Activated B cell treated with CpG ODN at 0.5 μM for 24 hours (primary cell): ENCODE results near the gene RNU6-1. TPM values are rescaled to one million over a fixed set of nuclear protein-coding genes. Genes with fewer than 3 reads are reported as not detected.

Source experiments
- ATAC-seq: fragments of 200-7000 bp; cut with Tn5 transposase; one replicate; pipeline ENCODE4 v1.10.0; 2021; ENCODE audit warnings: low read depth, mild to moderate bottlenecking, moderate library complexity
- CTCF ChIA-PET: fragments of 350-600 bp; sonication (Branson Sonifier 250); formaldehyde crosslinking; loops from one replicate; lab custom pipeline; 2021; ENCODE audit warnings: antibody characterized with exemption; lab: Charles Lee
- POLR2A ChIA-PET: fragments of 350-600 bp; sonication (Branson Sonifier 250); formaldehyde crosslinking; loops from one replicate; lab custom pipeline; 2021; ENCODE audit warnings: antibody characterized with exemption; lab: Charles Lee
- DNase-seq: peaks from one replicate; pipeline ENCODE4 v3.0.0; 2022
- H3K27ac Mint-ChIP-seq: one replicate; pipeline ENCODE4 v1.8.0; 2020; ENCODE audit warnings: mixed read lengths
- H3K27me3 Mint-ChIP-seq: one replicate; pipeline ENCODE4 v1.8.0; 2021; ENCODE audit warnings: mixed read lengths
- H3K36me3 Mint-ChIP-seq: one replicate; pipeline ENCODE4 v1.8.0; 2021; ENCODE audit warnings: low read depth, mixed read lengths
- H3K4me1 Mint-ChIP-seq: one replicate; pipeline ENCODE4 v1.8.0; 2021; ENCODE audit warnings: mixed read lengths
- H3K4me3 Mint-ChIP-seq: one replicate; pipeline ENCODE4 v1.8.0; 2020; ENCODE audit warnings: mild to moderate bottlenecking, mixed read lengths
- H3K9me3 Mint-ChIP-seq: one replicate; pipeline ENCODE4 v1.8.0; 2020; ENCODE audit warnings: mixed read lengths
- CTCF ChIP-seq: fragments of 200-600 bp; IDR thresholded peaks from one replicate; pipeline ENCODE4 v1.8.0; 2022; ENCODE audit warnings: antibody characterized with exemption, mild to moderate bottlenecking
- intact Hi-C: fragments of 100-400 bp; cut with micrococcal nuclease; formaldehyde crosslinking; loops from one replicate; pipeline ENCODE4 v1.15.1; 2024
- total RNA-seq: library from RNA; stranded (reverse); gene quantifications from 2 replicates; pipeline ENCODE4 v1.2.3, GENCODE V29; 2022

The RNU6-1 gene
- total RNA-seq, 1 donor from 2014 or later: not detected

- no peaks in the 10 kb centered on the region for H3K9me3 Mint-ChIP-seq
- TF ChIP-seq CTCF: no peak
- H3K4me3 Mint-ChIP-seq: peak overlapping the region; percentile 79
- POLR2A ChIA-PET: interaction anchor here (0.7 to 1.7 kb wide), 4 partner anchors 53 to 889 kb away, joined by 3 to 12 read pairs (median 3); no protein-coding TSS in a partner anchor
- peaks cover 58% of the 10 kb centered on the region for H3K4me1 Mint-ChIP-seq
- intact Hi-C loops: loop anchor here (1.0 to 10.0 kb wide), 7 partner anchors 335 to 1331 kb away; partner anchors contain the start of genes RPL4, SMAD3 and ZWILCH
- no peak overlapping the region for H3K27ac Mint-ChIP-seq
- no peak for DNase-seq
- no peak for ATAC-seq
- CTCF ChIA-PET: interaction anchor here (1.0 to 5.3 kb wide), 11 partner anchors 11 to 890 kb away, joined by 3 to 56 read pairs (median 6); partner anchors contain the start of gene SKOR1
- H3K36me3 Mint-ChIP-seq: peaks cover 10% of the 10 kb centered on the region
- peaks cover 44% of the 10 kb centered on the region for H3K27me3 Mint-ChIP-seq
These were observed 3.8 kb downstream of the RNU6-1 start for GRCh38 chr15:67836134-67836455.

GRCh38 chr15:67835297-67836133, 4.3 kb downstream of the RNU6-1 start:
- TF ChIP-seq CTCF: no peak
- DNase-seq (peak; percentile 39), ATAC-seq (no peak)
- POLR2A ChIA-PET: interaction anchor here (0.7 to 1.7 kb wide), 4 partner anchors 52 to 889 kb away, joined by 3 to 12 read pairs (median 3); no protein-coding TSS in a partner anchor
- Mint-ChIP-seq H3K4me3 (peak overlapping the region; percentile 79), H3K27ac (no peak overlapping the region), H3K9me3 (no peaks in the 10 kb centered on the region), H3K4me1 (peaks cover 55% of the 10 kb centered on the region), H3K36me3 (peaks cover 9% of the 10 kb centered on the region), H3K27me3 (peaks cover 49% of the 10 kb centered on the region)
- CTCF ChIA-PET: interaction anchor here (1.0 to 5.3 kb wide), 11 partner anchors 11 to 889 kb away, joined by 3 to 56 read pairs (median 6); partner anchors contain the start of gene SKOR1
- intact Hi-C loops: loop anchor here (1.0 to 10.0 kb wide), 9 partner anchors 15 to 1331 kb away; partner anchors contain the start of genes RPL4, SMAD3, SMAD6 and ZWILCH

GRCh38 chr15:67834581-67835296, 5.1 kb downstream of the RNU6-1 start:
- Mint-ChIP-seq H3K4me3 (peak overlapping the region; percentile 79), H3K27ac (no peak overlapping the region), H3K9me3 (no peaks in the 10 kb centered on the region), H3K4me1 (peaks cover 52% of the 10 kb centered on the region), H3K36me3 (peaks cover 2% of the 10 kb centered on the region), H3K27me3 (peaks cover 50% of the 10 kb centered on the region)
- POLR2A ChIA-PET: interaction anchor here (1.7 kb wide), 1 partner anchor 51 kb away, joined by 12 read pairs; no protein-coding TSS in a partner anchor
- no peak for TF ChIP-seq CTCF
- CTCF ChIA-PET: interaction anchor here (0.5 to 5.3 kb wide), 8 partner anchors 10 to 933 kb away, joined by 3 to 56 read pairs (median 10); partner anchors contain the start of gene SKOR1
- ATAC-seq (no peak), DNase-seq (peak; percentile 41)
- intact Hi-C loops: loop anchor here (1.0 to 10.0 kb wide), 7 partner anchors 14 to 1330 kb away; partner anchors contain the start of genes RPL4, SMAD3, SMAD6 and ZWILCH

GRCh38 chr15:67833710-67834511, 5.9 kb downstream of the RNU6-1 start:
- CTCF ChIA-PET: interaction anchor here (0.5 to 5.3 kb wide), 4 partner anchors 50 to 932 kb away, joined by 3 to 56 read pairs (median 20); no protein-coding TSS in a partner anchor
- H3K27ac Mint-ChIP-seq: no peak overlapping the region
- peak; percentile 40 for ATAC-seq
- DNase-seq: peak; percentile 41
- H3K4me1 Mint-ChIP-seq: peaks cover 50% of the 10 kb centered on the region
- peak overlapping the region; percentile 79 for H3K4me3 Mint-ChIP-seq
- no peak for TF ChIP-seq CTCF
- intact Hi-C loops: loop anchor here (1.0 to 10.0 kb wide), 6 partner anchors 13 to 1329 kb away; partner anchors contain the start of genes RPL4, SMAD6 and ZWILCH
- H3K9me3 Mint-ChIP-seq: no peaks in the 10 kb centered on the region
- no peaks in the 10 kb centered on the region for H3K36me3 Mint-ChIP-seq
- H3K27me3 Mint-ChIP-seq: peaks cover 54% of the 10 kb centered on the region
- POLR2A ChIA-PET: interaction anchor here (2.3 kb wide), 1 partner anchor 50 kb away, joined by 12 read pairs; no protein-coding TSS in a partner anchor
